ENCODE measurements around the gene AP1M2.
"Not testable (repeated sequence)": the region's sequence is repeated elsewhere in the genome, so short reads cannot be mapped to it uniquely, and the experiment has no call there.

AP1M2 gene

GRCh38 chr19:10535613-10536012, 51.5 kb downstream of the AP1M2 start:
- no peak for DNase-seq

GRCh38 chr19:10533646-10534386, 53.3 kb downstream of the AP1M2 start:
- DNase-seq: no peak

- DNase-seq: no peak
These were observed 54.7 kb downstream of the AP1M2 start for GRCh38 chr19:10532457-10532856.

- not testable (repeated sequence) for DNase-seq
These were observed 60.2 kb downstream of the AP1M2 start for GRCh38 chr19:10526887-10527286.

GRCh38 chr19:10525636-10526035, 61.5 kb downstream of the AP1M2 start:
- no peak for DNase-seq

GRCh38 chr19:10523135-10523636, 63.9 kb downstream of the AP1M2 start:
- no peak for DNase-seq
